ENCODE data around the gene ATP2B2.

The ATP2B2 gene

DNA sequence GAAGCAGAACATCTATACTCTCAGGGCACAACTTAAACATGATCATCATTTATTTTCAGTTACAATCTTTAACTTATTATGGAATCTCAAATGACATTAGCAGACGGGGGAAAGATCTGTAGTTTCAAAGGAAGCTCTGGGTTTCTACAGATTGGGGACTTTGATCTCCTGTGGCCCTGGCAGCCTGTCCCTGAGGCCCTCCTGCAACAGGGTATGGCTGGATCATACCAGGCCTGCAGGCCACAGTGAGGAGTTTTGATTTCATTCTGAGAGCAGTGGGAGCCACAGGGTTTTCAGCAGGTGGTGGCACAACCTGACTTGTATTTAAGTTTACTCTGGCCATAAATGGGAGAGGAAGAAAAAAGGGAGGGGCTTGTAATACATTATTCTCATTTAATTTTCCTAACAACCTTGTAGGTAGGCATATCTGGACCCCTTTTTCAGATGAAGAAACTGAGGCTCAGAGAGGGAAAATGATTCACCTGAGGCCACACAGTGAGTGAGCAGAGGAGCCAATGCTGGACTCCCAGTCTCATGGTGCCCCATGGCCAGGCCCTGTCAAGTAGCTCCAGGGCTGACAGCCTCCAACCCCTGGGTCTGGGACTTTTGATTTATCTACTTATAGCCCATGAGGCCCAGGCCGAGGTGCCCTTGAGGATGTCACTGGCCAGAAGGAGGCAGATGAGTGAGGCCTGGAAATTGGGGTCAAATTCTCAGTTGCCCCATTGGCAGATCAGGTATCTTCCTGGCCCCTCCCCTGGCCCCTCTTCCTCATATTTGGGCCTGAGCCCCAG is 71.0 kb downstream of the ATP2B2 start:
- H3K27ac ChIP-seq (ENCODE audit: low read length) = no peak overlapping the region
- no peaks in the 10 kb centered on the region for H3K9me3 ChIP-seq (ENCODE audit: insufficient read depth, low read length)
- no peaks in the 10 kb centered on the region for H3K79me2 ChIP-seq (ENCODE audit: low read length)
- no peak overlapping the region for H2AFZ ChIP-seq (ENCODE audit: low read depth, low read length)
- no peaks in the 10 kb centered on the region for H3K4me1 ChIP-seq (ENCODE audit: low read length)
- no peak overlapping the region for H3K4me3 ChIP-seq (ENCODE audit: low read length)
- H3K4me2 ChIP-seq (ENCODE audit: low read length) = no peak overlapping the region
- H3K36me3 ChIP-seq (replicated peaks; ENCODE audit: low read depth, low read length) = no peaks in the 10 kb centered on the region
- H4K20me1 ChIP-seq (ENCODE audit: insufficient read depth, low read length) = no peaks in the 10 kb centered on the region
- H3K27me3 ChIP-seq (ENCODE audit: low read depth, low read length) = no peaks in the 10 kb centered on the region
- H3K9ac ChIP-seq (ENCODE audit: low read length) = no peak overlapping the region
- TF ChIP-seq, protein P1, sequence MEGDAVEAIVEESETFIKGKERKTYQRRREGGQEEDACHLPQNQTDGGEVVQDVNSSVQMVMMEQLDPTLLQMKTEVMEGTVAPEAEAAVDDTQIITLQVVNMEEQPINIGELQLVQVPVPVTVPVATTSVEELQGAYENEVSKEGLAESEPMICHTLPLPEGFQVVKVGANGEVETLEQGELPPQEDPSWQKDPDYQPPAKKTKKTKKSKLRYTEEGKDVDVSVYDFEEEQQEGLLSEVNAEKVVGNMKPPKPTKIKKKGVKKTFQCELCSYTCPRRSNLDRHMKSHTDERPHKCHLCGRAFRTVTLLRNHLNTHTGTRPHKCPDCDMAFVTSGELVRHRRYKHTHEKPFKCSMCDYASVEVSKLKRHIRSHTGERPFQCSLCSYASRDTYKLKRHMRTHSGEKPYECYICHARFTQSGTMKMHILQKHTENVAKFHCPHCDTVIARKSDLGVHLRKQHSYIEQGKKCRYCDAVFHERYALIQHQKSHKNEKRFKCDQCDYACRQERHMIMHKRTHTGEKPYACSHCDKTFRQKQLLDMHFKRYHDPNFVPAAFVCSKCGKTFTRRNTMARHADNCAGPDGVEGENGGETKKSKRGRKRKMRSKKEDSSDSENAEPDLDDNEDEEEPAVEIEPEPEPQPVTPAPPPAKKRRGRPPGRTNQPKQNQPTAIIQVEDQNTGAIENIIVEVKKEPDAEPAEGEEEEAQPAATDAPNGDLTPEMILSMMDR (IDR thresholded peaks at IDR 0.05; ENCODE audit: low read depth, low read length) = no peak
- TF ChIP-seq EZH2phosphoT487 (IDR thresholded peaks at IDR 0.05; ENCODE audit: low read depth) = no peak

DNA sequence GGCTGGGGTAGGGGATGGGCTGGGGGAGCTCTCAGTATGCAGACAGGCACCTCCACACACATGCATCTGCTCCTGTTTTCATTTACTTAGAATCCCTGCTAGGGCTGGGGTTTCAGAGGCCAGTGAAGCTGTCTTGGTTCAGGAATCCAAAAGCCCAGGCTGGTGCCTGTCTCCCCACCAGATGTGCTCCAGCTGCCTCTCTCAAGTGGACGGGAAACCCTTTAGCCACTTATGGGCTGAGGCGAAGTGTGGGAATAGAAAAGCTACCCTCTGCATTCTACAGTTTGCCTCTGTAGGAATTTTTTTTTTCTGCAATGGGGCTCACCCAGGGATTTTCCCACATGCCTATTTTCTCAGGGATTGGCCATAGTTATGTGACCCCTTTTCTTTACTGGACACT is 72.5 kb downstream of the ATP2B2 start:
- Histone ChIP-seq H3K4me1 (ENCODE audit: low read length) (no peaks in the 10 kb centered on the region), H3K27ac (ENCODE audit: low read length) (no peak overlapping the region), H3K4me2 (ENCODE audit: low read length) (no peak overlapping the region), H3K9me3 (ENCODE audit: insufficient read depth, low read length) (no peaks in the 10 kb centered on the region), H3K4me3 (ENCODE audit: low read length) (no peak overlapping the region), H3K79me2 (ENCODE audit: low read length) (no peaks in the 10 kb centered on the region), H4K20me1 (ENCODE audit: insufficient read depth, low read length) (no peaks in the 10 kb centered on the region), H3K36me3 (replicated peaks; ENCODE audit: low read depth, low read length) (no peaks in the 10 kb centered on the region), H3K27me3 (ENCODE audit: low read depth, low read length) (no peaks in the 10 kb centered on the region), H3K9ac (ENCODE audit: low read length) (no peak overlapping the region), H2AFZ (ENCODE audit: low read depth, low read length) (no peak overlapping the region)
- TF ChIP-seq, protein P1 (IDR thresholded peaks at IDR 0.05; ENCODE audit: low read depth, low read length) = no peak
- TF ChIP-seq EZH2phosphoT487 (IDR thresholded peaks at IDR 0.05; ENCODE audit: low read depth) = no peak

DNA sequence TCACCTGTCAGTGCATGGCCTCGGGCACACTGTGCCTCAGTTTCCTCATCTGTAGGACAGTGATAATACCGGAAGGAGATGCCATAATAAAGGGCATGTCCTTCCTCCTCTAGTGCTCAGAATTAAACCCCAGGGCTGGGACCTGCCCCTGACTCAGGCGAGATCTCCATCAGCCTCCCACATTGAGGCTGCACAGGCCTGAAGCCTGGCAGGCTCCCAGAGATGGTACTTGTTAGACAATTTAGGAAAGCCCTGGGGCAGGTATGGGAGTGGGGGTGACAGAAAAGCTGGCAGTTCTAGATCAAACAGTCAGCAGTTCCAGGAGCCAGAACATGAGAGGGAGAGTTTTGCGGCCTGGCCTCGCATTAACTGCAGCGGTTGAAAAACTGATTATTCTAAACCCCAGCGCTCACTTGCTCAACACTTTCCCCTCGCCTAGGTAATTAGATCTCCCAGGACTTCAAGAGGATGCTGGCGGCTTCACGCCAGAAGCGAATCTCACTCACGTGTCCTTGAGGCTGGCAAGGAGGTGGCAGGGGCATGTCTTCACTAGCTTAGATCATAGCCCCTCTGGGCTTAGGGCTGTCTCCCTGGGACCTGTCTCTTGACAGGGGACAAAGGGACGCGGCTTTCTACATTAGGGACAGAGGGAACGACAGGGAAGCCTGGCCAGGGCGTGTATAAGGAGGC is 73.1 kb downstream of the ATP2B2 start:
- Histone ChIP-seq H3K9ac (ENCODE audit: low read length) (no peak overlapping the region), H2AFZ (ENCODE audit: low read depth, low read length) (no peak overlapping the region), H4K20me1 (ENCODE audit: insufficient read depth, low read length) (no peaks in the 10 kb centered on the region), H3K9me3 (ENCODE audit: insufficient read depth, low read length) (no peaks in the 10 kb centered on the region), H3K4me2 (ENCODE audit: low read length) (no peak overlapping the region), H3K4me3 (ENCODE audit: low read length) (no peak overlapping the region), H3K27me3 (ENCODE audit: low read depth, low read length) (no peaks in the 10 kb centered on the region), H3K36me3 (replicated peaks; ENCODE audit: low read depth, low read length) (no peaks in the 10 kb centered on the region), H3K27ac (ENCODE audit: low read length) (no peak overlapping the region), H3K79me2 (ENCODE audit: low read length) (no peaks in the 10 kb centered on the region), H3K4me1 (ENCODE audit: low read length) (no peaks in the 10 kb centered on the region)
- no peak for TF ChIP-seq EZH2phosphoT487 (IDR thresholded peaks at IDR 0.05; ENCODE audit: low read depth)
- TF ChIP-seq, protein P1 (IDR thresholded peaks at IDR 0.05; ENCODE audit: low read depth, low read length) = no peak

DNA sequence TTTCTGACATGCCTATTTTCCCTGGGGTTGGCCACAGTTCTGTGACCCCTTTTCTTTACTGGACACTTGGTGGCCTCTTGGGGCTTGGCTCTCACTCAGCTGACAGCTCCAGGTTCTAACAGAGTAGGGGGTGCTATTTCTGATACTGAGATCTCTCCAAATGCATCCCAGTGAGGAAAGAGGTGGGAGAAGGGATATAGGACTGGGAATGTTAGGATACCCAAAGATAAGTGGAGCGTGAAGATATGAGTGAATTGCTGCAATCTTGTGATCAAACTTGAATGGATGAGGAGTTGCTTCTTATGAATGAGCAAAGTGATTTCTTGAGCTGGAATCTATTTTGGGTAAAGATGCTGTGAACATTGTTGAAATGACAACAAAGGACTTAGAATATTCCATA is 74.6 kb downstream of the ATP2B2 start:
- Histone ChIP-seq H3K79me2 (ENCODE audit: low read length) (no peaks in the 10 kb centered on the region), H3K36me3 (replicated peaks; ENCODE audit: low read depth, low read length) (no peaks in the 10 kb centered on the region), H3K4me3 (ENCODE audit: low read length) (no peak overlapping the region), H3K27me3 (ENCODE audit: low read depth, low read length) (no peaks in the 10 kb centered on the region), H3K9me3 (ENCODE audit: insufficient read depth, low read length) (no peaks in the 10 kb centered on the region), H4K20me1 (ENCODE audit: insufficient read depth, low read length) (no peaks in the 10 kb centered on the region), H2AFZ (ENCODE audit: low read depth, low read length) (no peak overlapping the region), H3K4me1 (ENCODE audit: low read length) (no peaks in the 10 kb centered on the region), H3K4me2 (ENCODE audit: low read length) (no peak overlapping the region), H3K9ac (ENCODE audit: low read length) (no peak overlapping the region), H3K27ac (ENCODE audit: low read length) (no peak overlapping the region)
- no peak for TF ChIP-seq EZH2phosphoT487 (IDR thresholded peaks at IDR 0.05; ENCODE audit: low read depth)
- TF ChIP-seq, protein P1 (IDR thresholded peaks at IDR 0.05; ENCODE audit: low read depth, low read length) = no peak
